Measurements from ENCODE around the gene C5orf34. TPM values are rescaled to one million over a fixed set of nuclear protein-coding genes. Genes with fewer than 3 reads are reported as not detected.

C5orf34 gene
- total and polyA plus RNA-seq, 2 of the 4 experiments (the other 2 are of a cell fraction), result 3.3 to 6.1 TPM

GRCh38 chr5:43555895-43556606 is 41.1 kb upstream of the C5orf34 start:
- peak; percentile 33 for ATAC-seq (ENCODE audit: low read depth)
- DNase-seq, result peak; percentile 16
- peaks cover 9% of the 10 kb centered on the region; the same call in 1 of the 2 replicates for H4K20me1 ChIP-seq (ENCODE audit: insufficient read depth, low read length)
- TF ChIP-seq USF2 (IDR thresholded peaks at IDR 0.05; ENCODE audit: low read depth, low read length) (0 out of 2 replicates have a peak, but pooled peaks have one; percentile 26), BHLHE40 (IDR thresholded peaks at IDR 0.05; ENCODE audit: low read depth, low read length) (peak; percentile 49; the same call in 1 of the 2 replicates), CTCF (conservative IDR thresholded peaks at IDR 0.05; ENCODE audit: low read depth, low read length) (no peak), MXI1 (IDR thresholded peaks at IDR 0.05; ENCODE audit: borderline replicate concordance, low read depth, low read length) (0 out of 2 replicates have a peak, but pooled peaks have one; percentile 11), CHD1 (IDR thresholded peaks at IDR 0.05; ENCODE audit: low read depth, low read length) (0 out of 2 replicates have a peak, but pooled peaks have one; percentile 33)
- BruUV-seq (replicated peaks), result no TSS peak
- peak overlapping the region; percentile 75 to 91 for H4K8ac ChIP-seq (ENCODE audit: low read depth in 2 of 2, low read length in 2 of 2)
- H3K9ac ChIP-seq (ENCODE audit: low read depth, low read length), result peak overlapping the region; percentile 96
- 4% methylated on average over 3 of the region's 44 CpGs; no CpG with 5 or more reads in 1 of the 2 experiments for WGBS, 2 experiments (ENCODE audit: extremely low coverage in 2 of 2, insufficient read length in 1 of 2)
- H3K4me3 ChIP-seq (ENCODE audit: insufficient read depth, low read depth, low read length), result peak overlapping the region; percentile 65
- H2BK15ac ChIP-seq (ENCODE audit: low read depth, low read length), result no peak overlapping the region
- in situ Hi-C loops (cut with MboI; ENCODE audit: low sequenced_read_pairs), result no loop called here
- peak overlapping the region; percentile 88 for H3K23ac ChIP-seq (ENCODE audit: low read depth, low read length)
- peak overlapping the region; percentile 55 for H3K18ac ChIP-seq (ENCODE audit: low read depth, low read length)
- H3K79me1 ChIP-seq (ENCODE audit: low read depth in 1 of 2, low read length in 2 of 2), result peaks cover 12 to 28% of the 10 kb centered on the region in 2 experiments; a peak in 3 of 4 replicates
- intact Hi-C loops (cut with micrococcal nuclease), result loop anchor here (1.0 to 10.0 kb wide), 2 partner anchors 46 to 1219 kb away; no protein-coding TSS in a partner anchor
- H3K27me3 ChIP-seq (ENCODE audit: control insufficient read depth, insufficient read depth, low read length), result no peaks in the 10 kb centered on the region
- peak overlapping the region; percentile 93 for H3K14ac ChIP-seq (replicated peaks; ENCODE audit: low read depth, low read length)
- peak overlapping the region; percentile 14 for H4K5ac ChIP-seq (ENCODE audit: low read depth, low read length)
- peak overlapping the region; percentile 63; the same call in 1 of the 2 replicates for H2AK5ac ChIP-seq (ENCODE audit: low read depth, low read length)
- dilution Hi-C loops (cut with HindIII; ENCODE audit: low sequenced_read_pairs, unreplicated experiment), result no loop called here
- H3K56ac ChIP-seq (ENCODE audit: extremely low read depth, insufficient read depth, low read length), result peak overlapping the region; percentile 73
- H3K36me3 ChIP-seq (ENCODE audit: control insufficient read depth, insufficient read depth, low read length), result peaks cover 7% of the 10 kb centered on the region
- H4K91ac ChIP-seq (ENCODE audit: insufficient read depth, low read depth, low read length), result peak overlapping the region; percentile 75
- no peaks in the 10 kb centered on the region for H3K9me3 ChIP-seq (ENCODE audit: control insufficient read depth, insufficient read depth, low read length)
- peak overlapping the region; percentile 14; the same call in 1 of the 2 replicates for H2BK120ac ChIP-seq (ENCODE audit: low read depth, low read length)
- peak overlapping the region; percentile 55 for H2BK5ac ChIP-seq (ENCODE audit: low read depth, low read length, poor library complexity, severe bottlenecking)
- peaks cover 2% of the 10 kb centered on the region; the same call in 1 of the 2 replicates for H3K9me1 ChIP-seq (ENCODE audit: insufficient read depth, low read length)
- POLR2A ChIA-PET (ENCODE audit: unreplicated experiment), result interaction anchor here (0.7 kb wide), 2 partner anchors 72 to 75 kb away, joined by 3 to 5 read pairs; no protein-coding TSS in a partner anchor
- peaks cover 4% of the 10 kb centered on the region for H3K4me1 ChIP-seq (ENCODE audit: control insufficient read depth, insufficient read depth, low read length)
- H3K4ac ChIP-seq (ENCODE audit: low read depth, low read length), result peak overlapping the region; percentile 85
- H2BK20ac ChIP-seq (ENCODE audit: low read depth, low read length), result no peak overlapping the region
- peak overlapping the region; percentile 70 for H3K4me2 ChIP-seq (ENCODE audit: low read depth, low read length)
- H2AK9ac ChIP-seq (replicated peaks; ENCODE audit: low read depth, low read length, poor library complexity), result peak overlapping the region; percentile 96
- H3K27ac ChIP-seq (ENCODE audit: insufficient read depth, low read length), result peak overlapping the region; percentile 74
- CTCF ChIA-PET, result interaction anchor here (1.3 kb wide), 1 partner anchor 16 kb away, joined by 4 read pairs; no protein-coding TSS in a partner anchor
- peak overlapping the region; percentile 96 for H2AFZ ChIP-seq (replicated peaks; ENCODE audit: low read length, poor library complexity)

Data from IMR-90 (cell line).